NCI-H774 (cell line): ENCODE data around the gene SFMBT1.

ENCODE experiments used
- DNase-seq: peaks from one replicate; lab custom pipeline; 2025; lab: John Stamatoyannopoulos, UW

SFMBT1 gene

GRCh38 chr3:52917044-52917443 lies 128.8 kb downstream of the SFMBT1 start:
- no peak for DNase-seq

- DNase-seq = no peak
Observed at GRCh38 chr3:52915294-52915693, 130.6 kb downstream of the SFMBT1 start.

GRCh38 chr3:52912885-52913731 lies 132.8 kb downstream of the SFMBT1 start:
- no peak for DNase-seq

- DNase-seq = no peak
Observed at GRCh38 chr3:52910823-52911222, 135.1 kb downstream of the SFMBT1 start.

GRCh38 chr3:52907497-52907896 lies 138.4 kb downstream of the SFMBT1 start:
- no peak for DNase-seq

- DNase-seq = no peak
Observed at GRCh38 chr3:52904552-52904951, 141.3 kb downstream of the SFMBT1 start.

- no peak for DNase-seq
Observed at GRCh38 chr3:52904000-52904399, 141.9 kb downstream of the SFMBT1 start.

- DNase-seq = peak; percentile 68
Observed at GRCh38 chr3:52897130-52898122, 148.4 kb downstream of the SFMBT1 start, which contains the start of gene STIMATE. Gene STIMATE, minus strand, starts transcription at chr3:52897548. Its CDS starts 98 bp downstream, at chr3:52897450.

- DNase-seq = no peak
Observed at GRCh38 chr3:52896613-52897012, 149.3 kb downstream of the SFMBT1 start.

GRCh38 chr3:52896151-52896550 lies 149.7 kb downstream of the SFMBT1 start:
- DNase-seq = no peak

GRCh38 chr3:52895418-52895817 lies 150.5 kb downstream of the SFMBT1 start:
- no peak for DNase-seq

GRCh38 chr3:52894756-52895155 lies 151.1 kb downstream of the SFMBT1 start:
- no peak for DNase-seq

- DNase-seq = no peak
Observed at GRCh38 chr3:52893723-52894122, 152.2 kb downstream of the SFMBT1 start.

GRCh38 chr3:52892625-52893311 lies 153.1 kb downstream of the SFMBT1 start:
- no peak for DNase-seq

GRCh38 chr3:52892290-52892624 lies 153.6 kb downstream of the SFMBT1 start:
- DNase-seq = no peak

- no peak for DNase-seq
Observed at GRCh38 chr3:52891615-52892081, 154.2 kb downstream of the SFMBT1 start.

GRCh38 chr3:52891164-52891563 lies 154.7 kb downstream of the SFMBT1 start:
- DNase-seq = no peak

GRCh38 chr3:52890735-52891134 lies 155.1 kb downstream of the SFMBT1 start:
- no peak for DNase-seq

GRCh38 chr3:52889901-52890300 lies 156.0 kb downstream of the SFMBT1 start:
- DNase-seq = no peak

- DNase-seq = no peak
Observed at GRCh38 chr3:52887166-52887565, 158.7 kb downstream of the SFMBT1 start.

- DNase-seq = no peak
Observed at GRCh38 chr3:52886049-52886730, 159.7 kb downstream of the SFMBT1 start.
